Stimulated activated CD4-positive, alpha-beta T cell treated with anti-CD3 and anti-CD28 coated beads, TNF-alpha, amount 100 ng/mL, for 48 hours (primary cell): Measurements from ENCODE around the gene CFAP68.
"Not testable (repeated sequence)": the region's sequence is repeated elsewhere in the genome, so short reads cannot be mapped to it uniquely, and the experiment has no call there.

ENCODE experiments used
- DNase-seq, 3 donors: peaks; one replicate each; pipeline ENCODE4 v3.0.0-alpha.2; 2020; ENCODE audit warnings: low read depth in 3 of 3

Gene CFAP68

DNA sequence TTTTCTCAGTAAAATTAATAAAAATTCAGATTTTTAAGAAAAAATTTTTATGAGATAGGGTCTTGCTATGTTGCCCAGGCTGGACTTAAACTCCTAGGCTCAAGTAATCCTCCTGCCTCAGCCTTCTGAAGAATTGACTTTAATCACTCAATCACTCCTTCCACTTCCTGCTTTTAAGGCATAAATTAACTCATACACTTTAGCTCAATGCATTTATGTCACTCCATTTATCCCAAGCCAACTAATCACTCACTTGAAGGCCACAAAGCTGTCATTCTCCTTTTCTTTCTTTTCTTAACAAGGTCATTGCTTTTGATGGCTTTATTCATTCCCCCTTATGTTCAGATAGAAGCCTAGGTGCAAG is 8.8 kb upstream of the CFAP68 start:
- DNase-seq, result no peak

DNA sequence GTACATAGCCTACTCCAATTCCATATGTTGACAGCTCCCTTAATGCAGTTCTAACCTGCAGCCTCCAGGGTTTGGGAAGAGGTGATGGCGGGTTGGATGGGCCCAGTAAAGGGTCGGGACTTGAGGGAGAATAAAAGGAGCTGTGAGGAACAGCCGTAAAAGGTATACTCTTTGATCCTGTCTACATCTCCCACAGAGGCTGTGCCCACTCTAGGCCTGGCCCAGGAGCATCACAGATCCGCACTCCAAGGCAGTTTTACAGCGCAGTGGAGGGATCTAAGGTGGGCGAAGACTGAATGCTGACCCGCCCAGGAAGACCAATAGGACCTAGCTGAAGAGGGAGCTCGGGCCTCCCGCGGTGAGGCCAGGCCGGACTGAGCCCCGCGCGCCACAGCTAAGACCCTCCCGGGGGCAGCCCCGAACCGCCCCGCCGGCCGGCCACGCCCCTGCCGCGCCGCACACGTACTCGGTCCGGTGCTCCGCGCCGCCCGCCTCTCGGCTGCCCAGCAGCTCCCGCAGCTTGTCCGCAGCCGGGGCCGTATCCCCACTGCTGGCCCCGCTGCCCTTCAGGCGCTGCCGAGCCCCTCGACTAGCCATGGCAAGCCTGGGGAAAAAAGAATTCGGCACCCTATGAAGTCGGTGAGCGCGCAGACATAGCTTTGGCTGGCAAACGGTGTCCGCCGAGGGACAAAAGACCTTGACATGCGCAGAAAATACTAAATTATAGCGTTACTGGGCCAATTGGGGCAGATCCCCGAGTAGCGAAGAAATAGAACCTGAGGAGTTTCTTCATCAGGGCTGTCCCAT is 8.3 kb upstream of the CFAP68 start, which contains the start of gene ALG9:
TSS of gene ALG9 (minus strand) at position 696 of the 807 bp plus-strand sequence. CDS start at position 597, 99 bp downstream.
- peak; percentile 69 to 88 (median 85) for DNase-seq

DNA sequence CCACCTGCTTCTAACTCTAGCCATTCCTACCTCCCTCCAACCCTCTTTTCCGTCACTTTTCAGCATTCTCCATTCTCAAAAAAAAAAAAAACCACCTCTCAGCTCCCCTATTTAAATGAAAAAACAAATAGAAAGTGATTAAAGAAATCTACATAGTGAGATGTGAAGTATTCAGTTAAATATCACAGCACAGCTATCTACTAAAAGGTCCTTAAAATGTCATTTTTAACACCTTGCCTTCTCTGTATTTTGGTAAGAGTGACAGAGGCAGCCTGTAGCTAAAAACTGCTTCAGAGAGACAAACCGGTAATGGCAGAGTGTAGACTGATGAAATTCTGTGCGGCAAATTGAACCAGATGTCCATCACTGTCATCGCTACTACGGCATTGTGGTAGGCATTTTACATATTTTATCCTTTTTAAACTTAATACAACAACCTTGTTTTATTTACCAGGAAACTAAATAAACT is 7.6 kb upstream of the CFAP68 start:
- DNase-seq, result no peak

DNA sequence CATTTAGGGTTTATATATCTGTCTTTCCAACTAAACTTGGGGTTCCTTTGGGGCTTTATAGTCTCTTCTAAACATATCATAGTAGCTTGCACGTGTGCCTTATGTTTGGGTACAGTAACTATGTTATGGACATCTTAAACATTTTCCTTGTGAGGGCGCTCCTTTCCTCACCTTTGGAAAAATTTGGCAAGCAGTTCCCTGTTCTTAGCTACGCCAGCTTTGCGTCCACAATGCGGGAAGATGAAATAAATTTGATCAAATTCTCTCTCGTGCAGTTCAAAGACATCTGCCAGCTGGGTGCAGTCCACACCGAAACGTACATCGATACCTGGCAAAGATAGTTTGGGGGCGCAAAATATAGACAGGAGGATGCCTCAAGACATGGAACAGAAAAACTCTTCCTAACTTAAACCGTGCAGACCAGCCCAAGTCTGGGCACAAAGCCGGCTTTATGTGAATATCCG is 924 bp upstream of the CFAP68 start:
- DNase-seq, result no peak

DNA sequence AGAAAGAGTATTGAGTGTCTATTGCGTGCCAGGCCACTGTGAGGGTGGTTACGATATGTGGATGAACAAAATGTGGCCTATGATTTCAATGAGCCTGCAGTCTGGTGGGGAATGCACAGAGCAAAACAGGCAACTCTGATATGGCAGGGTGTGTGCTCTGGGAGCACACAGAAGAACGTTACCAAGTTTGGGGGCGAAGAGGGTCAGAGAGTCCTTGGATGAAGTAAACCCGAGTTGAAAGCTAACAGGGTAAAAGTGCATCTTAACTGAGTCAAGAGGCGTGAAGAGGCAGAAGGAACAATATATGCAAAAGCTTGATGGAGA is 258 bp downstream of the CFAP68 start:
- no peak for DNase-seq

DNA sequence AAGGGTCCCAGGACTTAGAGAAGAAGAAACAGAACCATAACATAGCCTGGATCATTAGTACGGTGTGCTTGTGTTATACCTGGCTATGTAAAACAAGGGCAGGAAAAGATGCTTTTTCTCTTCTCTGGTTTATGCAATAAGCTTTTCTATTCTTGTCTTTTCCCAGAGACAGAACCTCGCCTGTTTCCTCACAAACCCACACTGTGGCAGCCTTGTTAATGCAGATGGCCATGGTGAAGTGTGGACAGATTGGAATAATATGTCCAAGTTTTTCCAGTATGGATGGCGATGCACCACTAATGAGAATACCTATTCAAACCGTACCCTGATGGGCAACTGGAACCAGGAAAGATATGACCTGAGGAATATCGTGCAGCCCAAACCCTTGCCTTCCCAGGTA is 2.9 kb downstream of the CFAP68 start:
- no peak for DNase-seq

DNA sequence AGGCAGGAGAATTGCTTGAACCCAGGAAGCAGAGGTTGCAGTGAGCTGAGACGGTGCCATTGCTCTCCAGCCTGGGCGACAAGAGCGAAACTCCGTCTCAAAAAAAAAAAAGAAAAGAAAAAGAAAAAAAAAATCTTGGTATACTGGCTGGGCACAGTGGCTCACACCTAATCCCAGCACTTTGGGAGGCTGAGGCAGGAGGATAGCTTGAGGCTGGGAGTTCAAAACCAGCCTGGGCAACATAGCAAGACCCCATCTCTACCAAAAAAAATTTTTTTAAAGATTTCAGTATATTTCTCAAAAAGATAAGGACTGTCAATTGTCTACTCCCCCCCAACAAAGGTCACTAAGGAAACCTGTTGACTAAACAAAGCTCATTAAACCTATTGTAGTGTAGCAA is 5.7 kb downstream of the CFAP68 start:
- not testable (repeated sequence) for DNase-seq

DNA sequence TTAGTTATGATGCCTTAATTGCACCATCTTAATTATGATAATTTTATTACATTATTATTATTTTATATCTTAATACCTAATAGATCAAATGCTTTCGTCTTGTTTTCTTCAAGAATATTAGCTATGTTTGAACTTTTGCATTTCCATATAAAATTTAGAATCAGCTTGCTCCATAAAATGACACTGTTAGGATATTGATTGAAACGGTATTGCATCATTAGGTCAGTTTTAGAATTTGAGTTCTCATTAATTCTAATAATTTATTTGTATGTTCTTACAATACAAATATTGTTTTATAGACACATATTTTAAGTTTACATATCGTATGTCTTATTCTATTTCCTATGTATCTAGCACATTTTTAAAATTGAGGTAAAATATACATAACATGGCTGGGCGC is 6.7 kb downstream of the CFAP68 start:
- DNase-seq, result no peak

DNA sequence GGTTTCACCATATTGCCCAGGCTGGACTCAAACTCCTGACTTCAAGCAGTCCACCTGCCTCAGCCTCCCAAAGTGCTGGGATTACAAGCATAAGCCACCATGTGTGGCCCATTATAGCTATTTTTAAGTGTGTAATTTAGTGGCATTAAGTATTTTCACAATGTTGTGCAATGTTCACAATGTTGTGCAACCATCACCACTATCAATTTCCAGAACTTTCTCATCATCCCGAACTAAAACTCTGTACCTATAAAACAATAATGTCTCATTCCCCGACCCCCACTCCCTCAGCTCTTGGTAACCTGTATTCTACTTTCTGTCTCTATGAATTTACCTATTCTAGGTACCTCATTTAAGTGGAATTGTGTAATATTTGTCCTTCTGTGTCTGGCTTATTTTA is 7.5 kb downstream of the CFAP68 start:
- DNase-seq, result no peak

DNA sequence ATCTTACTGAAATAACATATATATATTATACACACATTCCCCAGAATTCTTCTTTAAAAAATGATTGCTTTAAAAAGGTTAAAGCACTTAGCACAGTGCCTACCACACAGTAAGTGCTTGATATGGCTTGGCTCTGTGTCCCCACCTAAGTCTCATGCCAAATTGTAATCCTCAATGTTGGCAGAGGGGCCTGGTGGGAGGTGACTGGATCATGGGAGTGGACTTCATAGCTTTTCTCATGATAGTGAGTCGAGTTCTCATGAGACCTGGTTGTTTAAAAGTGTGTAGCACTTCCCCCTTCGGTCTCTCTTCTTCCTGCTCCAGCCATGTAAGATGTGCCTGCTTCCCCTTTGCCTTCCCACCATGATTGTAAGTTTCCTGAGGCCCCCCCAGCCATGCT is 26.1 kb downstream of the CFAP68 start:
- DNase-seq, result no peak

DNA sequence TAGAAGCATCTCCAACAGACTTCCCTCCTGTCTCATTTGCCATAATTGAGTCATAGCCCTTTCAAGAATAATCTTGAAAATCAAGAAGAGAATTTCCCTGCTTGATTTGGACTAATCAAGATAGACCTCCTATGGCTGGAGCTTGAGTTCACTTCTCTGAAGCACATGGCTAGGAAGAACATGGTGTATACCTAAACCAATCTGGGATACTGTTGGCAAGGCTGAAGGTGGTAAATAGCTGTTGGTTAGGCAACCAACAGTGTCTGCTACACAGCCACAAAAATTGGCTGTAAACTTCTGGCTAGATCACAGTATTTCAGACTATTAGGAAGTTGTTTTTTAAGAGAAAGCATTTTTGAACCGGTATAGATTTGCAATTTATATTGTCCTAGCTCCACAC is 27.3 kb downstream of the CFAP68 start:
- DNase-seq, result no peak

DNA sequence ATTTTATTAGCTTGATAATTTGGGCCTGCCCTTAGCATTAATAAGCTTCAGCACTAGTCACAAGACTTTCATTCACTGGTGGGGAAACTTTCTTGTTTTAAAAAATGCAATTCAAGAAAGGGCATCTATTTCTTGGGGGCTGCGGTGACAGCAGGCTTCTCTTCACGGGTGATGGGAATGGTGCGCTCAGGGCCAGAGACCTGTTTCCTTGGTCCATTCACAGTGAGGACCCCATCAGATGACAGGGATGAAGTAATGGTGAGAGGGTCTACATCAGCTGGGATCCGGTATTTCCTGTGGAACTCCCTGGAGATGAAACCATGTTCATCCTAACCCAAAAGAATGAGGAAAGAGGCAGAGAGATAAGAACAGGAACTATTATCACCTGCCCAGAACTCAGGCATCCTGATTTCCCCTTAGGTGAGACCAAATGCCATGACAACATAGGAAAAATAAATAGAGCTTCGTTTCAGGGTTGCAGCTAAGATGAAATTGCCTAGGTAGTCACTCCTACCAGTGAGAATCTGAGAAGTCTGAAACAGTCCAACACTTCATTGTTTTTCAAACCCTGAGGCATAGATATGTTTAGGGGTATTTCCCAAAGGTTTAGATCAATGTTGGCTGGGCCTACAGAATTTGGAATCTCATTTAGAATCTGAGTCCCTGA is 29.4 kb downstream of the CFAP68 start:
- no peak for DNase-seq

DNA sequence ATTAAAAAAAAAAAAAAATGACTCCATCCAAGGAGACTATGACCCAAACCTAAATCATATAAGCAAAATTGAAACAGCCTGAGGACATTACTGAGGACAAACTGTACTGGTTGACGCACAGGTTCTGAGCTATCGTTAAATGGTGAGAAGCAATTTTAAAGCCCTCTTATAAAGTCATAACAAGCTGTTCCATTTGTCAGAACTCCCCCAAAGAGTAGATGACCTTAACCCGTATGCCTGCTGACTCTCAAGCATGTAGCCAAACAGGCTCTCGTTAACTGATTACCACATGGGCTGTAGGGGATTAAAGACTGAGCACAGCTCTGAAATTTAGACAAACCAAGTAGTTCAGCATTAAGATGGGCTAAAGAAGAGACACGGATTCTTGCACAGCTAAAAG is 30.0 kb downstream of the CFAP68 start:
- no peak for DNase-seq

DNA sequence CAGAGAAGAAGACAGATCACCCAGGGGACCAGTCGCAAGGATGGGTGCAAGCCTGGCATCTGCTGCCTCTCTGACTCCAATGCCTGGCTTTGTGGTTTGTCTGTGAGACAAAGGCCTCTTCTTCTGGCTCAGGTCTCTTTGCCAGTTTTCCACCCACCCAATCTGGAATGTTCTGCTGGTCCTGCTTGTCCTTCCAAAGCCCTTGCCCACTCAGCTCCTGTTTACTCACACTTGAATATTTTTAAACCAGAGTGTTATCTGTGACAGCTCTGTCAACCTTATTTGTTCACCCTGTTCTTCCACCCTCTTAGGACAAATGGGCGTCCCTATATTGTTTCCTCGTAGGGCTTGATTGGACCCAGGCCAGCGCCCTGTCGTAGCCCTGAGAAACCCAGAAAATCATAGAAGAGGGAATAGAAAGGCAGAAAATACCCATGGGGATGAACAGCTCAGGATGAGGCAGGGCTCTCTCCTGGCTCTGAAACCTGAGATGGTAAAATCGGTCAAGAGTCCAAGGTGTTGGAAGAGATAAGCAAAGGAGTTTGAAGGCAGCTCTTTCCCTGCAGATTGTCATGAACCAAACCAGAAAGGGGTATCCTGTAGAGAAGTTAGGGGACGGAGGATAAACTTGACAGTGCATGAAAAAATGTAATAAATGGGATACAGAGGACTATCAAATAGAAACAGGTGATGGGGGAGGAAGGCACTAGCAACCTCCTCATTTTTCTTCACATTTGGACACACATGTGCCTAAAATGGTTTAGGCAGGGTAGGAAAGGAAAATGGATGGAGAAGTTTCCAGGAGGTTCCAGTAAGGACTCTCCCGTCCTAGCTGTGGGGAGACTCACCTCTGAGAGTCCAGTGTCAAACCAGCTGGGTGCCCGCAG is 31.6 kb downstream of the CFAP68 start:
- DNase-seq, result no peak

DNA sequence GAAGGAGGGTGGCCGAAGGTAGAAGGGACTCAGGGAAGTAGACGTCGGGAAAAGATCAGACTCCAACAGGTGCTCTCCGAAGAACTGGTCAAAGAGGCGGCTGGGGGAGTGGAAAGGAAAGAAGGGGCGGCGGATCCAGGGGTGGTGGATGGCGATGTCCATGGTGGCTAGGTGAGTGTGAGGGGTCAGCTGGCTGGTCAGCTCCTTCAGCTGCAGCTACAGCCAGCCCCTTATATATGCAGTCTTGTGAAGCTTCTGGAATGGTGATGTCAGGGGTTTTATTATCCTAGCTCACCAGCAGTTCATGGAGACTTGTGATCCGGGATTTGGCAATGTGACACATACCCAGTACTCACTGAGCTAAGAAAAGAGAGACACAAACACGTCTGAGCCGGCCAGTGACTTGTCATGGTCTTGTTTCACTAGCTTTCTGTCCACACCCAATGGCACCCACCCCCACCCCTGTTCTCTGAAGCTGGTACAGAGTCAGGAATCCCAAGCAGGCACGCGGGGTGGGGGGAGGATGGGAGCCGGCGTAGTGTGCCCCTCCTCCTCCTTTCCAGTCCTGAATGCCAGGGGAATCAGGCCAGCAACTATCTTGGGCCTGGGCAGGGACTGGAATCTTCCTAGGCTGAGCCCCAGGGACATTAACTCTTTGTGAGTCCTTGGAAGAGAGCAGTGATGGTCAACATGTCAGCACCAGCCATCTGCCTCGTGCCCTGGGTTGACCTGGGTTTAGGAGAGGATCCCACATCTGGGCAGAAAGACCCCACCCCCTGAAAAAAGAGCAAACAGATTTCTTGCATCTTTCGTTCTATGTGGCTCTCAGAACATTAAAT is 32.4 kb downstream of the CFAP68 start, which contains the start of gene CRYAB:
TSS of gene CRYAB (minus strand) at position 208 of the 839 bp plus-strand sequence. CDS start at position 162, 46 bp downstream.
- no peak for DNase-seq

DNA sequence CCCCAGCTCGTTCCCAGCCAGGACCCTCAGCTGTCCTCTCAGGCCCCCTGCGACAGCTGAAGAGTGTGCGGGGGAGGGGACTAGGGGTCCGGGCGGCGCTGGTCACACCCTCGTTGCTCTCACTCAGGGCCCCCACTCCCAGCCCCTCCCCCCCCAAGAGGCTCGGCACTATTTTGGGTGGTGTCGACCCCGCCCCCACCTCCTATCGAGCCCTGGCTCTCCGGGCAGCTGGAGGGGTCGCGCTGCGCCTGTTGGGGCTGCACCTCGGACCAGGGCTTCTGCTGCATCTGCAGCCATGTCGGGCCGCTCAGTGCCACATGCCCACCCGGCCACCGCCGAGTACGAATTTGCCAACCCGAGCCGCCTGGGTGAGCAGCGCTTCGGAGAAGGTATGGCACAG is 33.2 kb downstream of the CFAP68 start, which contains the start of gene HSPB2:
TSS of gene HSPB2 (plus strand) at position 200 of the 400 bp plus-strand sequence. CDS start at position 296, 96 bp downstream.
- no peak for DNase-seq

DNA sequence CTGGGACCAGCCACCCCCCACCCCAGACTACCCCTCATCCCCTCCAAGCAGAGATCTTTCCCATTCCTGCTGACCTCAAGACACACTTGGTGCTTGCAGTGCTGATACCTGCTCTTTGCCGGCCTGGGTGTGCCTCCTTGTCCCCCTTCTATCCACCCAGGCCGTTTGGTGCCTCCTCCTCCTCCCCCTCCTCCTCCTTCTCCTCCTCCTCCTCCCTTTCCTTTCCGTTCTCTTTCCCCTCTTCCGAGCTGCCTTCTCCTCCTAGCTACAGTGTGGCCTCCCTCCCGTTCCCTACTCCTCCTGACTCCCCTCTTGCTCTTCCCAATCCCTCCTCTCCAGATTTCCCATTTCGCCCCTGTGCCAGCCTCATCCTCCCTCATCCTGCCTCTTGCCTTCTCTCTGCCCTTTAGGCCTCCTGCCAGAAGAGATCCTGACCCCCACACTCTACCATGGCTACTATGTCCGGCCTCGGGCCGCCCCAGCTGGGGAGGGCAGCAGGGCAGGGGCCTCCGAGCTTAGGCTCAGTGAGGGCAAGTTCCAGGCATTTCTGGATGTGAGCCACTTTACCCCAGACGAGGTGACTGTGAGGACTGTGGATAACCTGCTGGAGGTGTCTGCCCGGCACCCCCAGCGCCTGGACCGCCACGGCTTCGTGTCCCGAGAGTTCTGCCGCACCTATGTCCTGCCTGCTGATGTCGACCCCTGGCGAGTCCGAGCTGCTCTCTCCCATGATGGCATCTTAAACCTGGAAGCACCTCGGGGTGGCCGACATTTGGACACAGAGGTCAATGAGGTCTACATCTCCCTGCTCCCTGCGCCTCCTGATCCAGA is 33.9 kb downstream of the CFAP68 start:
- no peak for DNase-seq

DNA sequence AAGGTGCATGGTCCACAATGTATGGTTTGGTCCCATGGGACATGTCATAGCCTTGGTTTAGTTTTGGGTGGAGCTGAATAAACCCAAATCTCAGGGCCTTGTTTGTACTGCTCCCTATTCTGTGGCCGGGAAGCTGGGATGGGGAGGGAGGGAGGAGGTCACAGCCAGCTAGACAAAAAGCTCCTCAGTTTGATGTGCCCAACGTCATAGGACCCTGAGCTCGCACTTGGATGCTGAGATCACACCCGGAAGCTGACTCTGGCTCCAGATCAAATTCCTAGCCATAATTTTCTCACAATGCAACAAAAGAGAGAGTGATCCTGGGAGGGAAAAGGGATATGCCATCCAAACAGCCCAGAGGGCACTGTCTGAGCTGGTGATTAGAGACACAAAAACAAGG is 34.7 kb downstream of the CFAP68 start:
- DNase-seq, result no peak

DNA sequence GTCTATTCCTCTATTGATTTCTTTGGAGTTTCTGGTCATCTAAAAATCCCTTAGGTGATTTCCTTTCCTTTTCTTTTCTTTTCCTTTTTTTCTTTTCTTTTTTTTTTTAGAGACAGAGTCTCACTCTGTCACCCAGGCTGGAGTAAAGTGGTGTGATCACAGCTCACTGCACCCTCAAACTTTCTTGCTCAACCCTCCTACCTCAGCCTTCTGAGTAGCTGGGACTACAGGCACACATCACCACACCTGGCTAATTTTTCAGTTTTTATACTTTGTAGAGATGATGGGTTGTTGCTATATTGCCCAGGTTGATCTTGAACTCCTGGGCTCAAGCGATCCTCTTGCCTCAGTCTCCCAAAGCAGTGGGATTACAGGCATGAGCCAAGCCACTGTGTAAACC is 37.4 kb downstream of the CFAP68 start:
- no peak for DNase-seq

DNA sequence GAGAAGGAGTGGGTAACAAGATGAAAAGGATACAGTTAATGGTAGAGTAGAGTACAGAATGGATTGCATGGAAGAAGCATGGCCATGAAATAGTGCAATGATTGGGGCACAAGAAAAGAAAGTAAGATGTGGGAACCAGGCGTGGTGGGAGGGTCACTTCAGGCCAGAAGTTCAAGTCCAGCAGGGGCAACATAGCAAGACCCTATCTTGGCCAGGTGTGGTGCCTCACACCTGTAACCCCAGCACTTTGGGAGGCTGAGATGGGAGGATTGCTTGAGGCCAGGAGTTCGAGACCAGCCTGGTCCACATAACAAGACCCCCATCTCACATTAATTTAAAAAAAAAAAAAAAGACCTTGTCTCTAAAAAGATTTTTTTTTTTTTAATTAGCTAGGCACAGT is 38.0 kb downstream of the CFAP68 start:
- DNase-seq, result no peak
